Psoas muscle (tissue), 8 donors: ENCODE measurements around the gene HCN4. TPM values are rescaled to one million over a fixed set of nuclear protein-coding genes. Genes with fewer than 3 reads are reported as not detected.

Source experiments
- ATAC-seq, 4 donors: fragments of 200-7000 bp; cut with Tn5 transposase; one replicate each; pipeline ENCODE4 v1.9.1; 2020; ENCODE audit warnings: moderate library complexity in 3 of 4, mild to moderate bottlenecking in 2 of 4
- DNase-seq, 2 donors: peaks; one replicate each; pipeline ENCODE4 v3.0.0-alpha.2; 2020
- H3K27ac ChIP-seq: fragments of 200-600 bp; one replicate; pipeline ENCODE4 v1.8.0; 2022
- H3K27me3 ChIP-seq, 3 donors: fragments of 200-600 bp in 1 of 3; one replicate each; pipeline versions ENCODE4 v1.6.1 to v1.8.0; 2013 to 2022; ENCODE audit warnings: low read length in 2 of 3, mild to moderate bottlenecking in 2 of 3, moderate library complexity in 1 of 3; ENCODE audit not compliant: insufficient read depth in 3 of 3
- H3K36me3 ChIP-seq, 2 donors: fragments of 200-600 bp in 1 of 2; one replicate each; pipeline versions ENCODE4 v1.6.1 to v1.8.0; 2013 to 2022; ENCODE audit warnings: low read depth in 1 of 2, mild to moderate bottlenecking in 1 of 2, moderate library complexity in 1 of 2; ENCODE audit not compliant: insufficient read depth in 1 of 2
- H3K4me1 ChIP-seq: fragments of 200-600 bp; one replicate; pipeline ENCODE4 v1.8.0; 2022
- H3K4me3 ChIP-seq: fragments of 200-600 bp; one replicate; pipeline ENCODE4 v1.8.0; 2022; ENCODE audit warnings: mild to moderate bottlenecking
- H3K9me3 ChIP-seq: fragments of 200-600 bp; one replicate; pipeline ENCODE4 v1.8.0; 2022
- WGBS, 3 donors: extraction: QIAGEN DNeasy Blood & Tissue Kit; methylation state at CpG; one replicate each; pipeline versions ENCODE4 v1.1.6 to v1.1.7; 2013; 5-methylcytosine and 5-hydroxymethylcytosine counted together
- intact Hi-C, 2 donors: fragments of 100-400 bp; cut with DNase I; formaldehyde crosslinking; loops; one replicate each; pipeline versions ENCODE4 v1.11.0 to v1.14.2; 2022
- polyA plus RNA-seq, 3 donors: library from polyadenylated mRNA; stranded (reverse); fragments of 200-250 nt; gene quantifications; one replicate each; pipeline ENCODE4 v1.2.3, GENCODE V29; 2013
- total RNA-seq, 4 donors: library from RNA; stranded (reverse); fragmentation: NEBNext Ultra II Directional in 2 of 4; extraction: Animal tissue kit (Norgen Biotek cat#: 25700) in 2 of 4; gene quantifications; one replicate each; pipeline versions ENCODE4 v1.2.1 to v1.2.4, GENCODE V29; 2021 to 2023
- TF ChIP-seq, protein P1 (sequence below): fragments of 200-600 bp; IDR thresholded peaks from one replicate; pipeline ENCODE4 v1.8.0; 2022; ENCODE audit warnings: antibody characterized with exemption
- donor health status: healthy with polysubstance abuse.
- donor health status: DM: no; HTN: no; CAD: no; lungs with moderate emphysema.
- donor health status: Bipolar disorder and iron deficiency.
- donor health status: healthy.
- donor health status: DM: yes; HTN: yes; CAD: no.
- donor health status: DM: no; HTN: no; CAD: no.
- donor health status: DM: no; HTN: no; CAD: no.
- donor health status: DM: yes; HTN: yes; CAD: no.

The HCN4 gene
- total and polyA plus RNA-seq, 7 donors, result not detected

GRCh38 chr15:73324496-73325170 lies 44.1 kb downstream of the HCN4 start:
- no peak overlapping the region for H3K4me3 ChIP-seq
- ATAC-seq (no peak), DNase-seq (peak in 1 of 2 donors; percentile 40)
- TF ChIP-seq, protein P1, sequence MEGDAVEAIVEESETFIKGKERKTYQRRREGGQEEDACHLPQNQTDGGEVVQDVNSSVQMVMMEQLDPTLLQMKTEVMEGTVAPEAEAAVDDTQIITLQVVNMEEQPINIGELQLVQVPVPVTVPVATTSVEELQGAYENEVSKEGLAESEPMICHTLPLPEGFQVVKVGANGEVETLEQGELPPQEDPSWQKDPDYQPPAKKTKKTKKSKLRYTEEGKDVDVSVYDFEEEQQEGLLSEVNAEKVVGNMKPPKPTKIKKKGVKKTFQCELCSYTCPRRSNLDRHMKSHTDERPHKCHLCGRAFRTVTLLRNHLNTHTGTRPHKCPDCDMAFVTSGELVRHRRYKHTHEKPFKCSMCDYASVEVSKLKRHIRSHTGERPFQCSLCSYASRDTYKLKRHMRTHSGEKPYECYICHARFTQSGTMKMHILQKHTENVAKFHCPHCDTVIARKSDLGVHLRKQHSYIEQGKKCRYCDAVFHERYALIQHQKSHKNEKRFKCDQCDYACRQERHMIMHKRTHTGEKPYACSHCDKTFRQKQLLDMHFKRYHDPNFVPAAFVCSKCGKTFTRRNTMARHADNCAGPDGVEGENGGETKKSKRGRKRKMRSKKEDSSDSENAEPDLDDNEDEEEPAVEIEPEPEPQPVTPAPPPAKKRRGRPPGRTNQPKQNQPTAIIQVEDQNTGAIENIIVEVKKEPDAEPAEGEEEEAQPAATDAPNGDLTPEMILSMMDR, result no peak
- 91 to 95% (median 93%) methylated on average over 16 of the region's 16 CpGs for WGBS, 3 donors
- no peak overlapping the region for H3K27ac ChIP-seq
- intact Hi-C loops, result no loop called here
- no peaks in the 10 kb centered on the region for H3K9me3 ChIP-seq
- no peaks in the 10 kb centered on the region for H3K4me1 ChIP-seq
- H3K27me3 ChIP-seq, result peaks cover 0 to 10% (median 4%) of the 10 kb centered on the region in 3 donors
- H3K36me3 ChIP-seq, result no peaks in the 10 kb centered on the region

- H3K27me3 ChIP-seq, result peaks cover 0 to 10% (median 10%) of the 10 kb centered on the region in 3 donors
- TF ChIP-seq, protein P1, result no peak
- no peak for ATAC-seq
- no peak for DNase-seq
- no peak overlapping the region for H3K27ac ChIP-seq
- H3K4me1 ChIP-seq, result no peaks in the 10 kb centered on the region
- no peaks in the 10 kb centered on the region for H3K36me3 ChIP-seq
- no peaks in the 10 kb centered on the region for H3K9me3 ChIP-seq
- 93 to 99% (median 94%) methylated on average over 14 to 16 of the region's 16 CpGs for WGBS, 3 donors
- H3K4me3 ChIP-seq, result no peak overlapping the region
- intact Hi-C loops, result no loop called here
Measured at GRCh38 chr15:73323956-73324355, 44.8 kb downstream of the HCN4 start.

DNA sequence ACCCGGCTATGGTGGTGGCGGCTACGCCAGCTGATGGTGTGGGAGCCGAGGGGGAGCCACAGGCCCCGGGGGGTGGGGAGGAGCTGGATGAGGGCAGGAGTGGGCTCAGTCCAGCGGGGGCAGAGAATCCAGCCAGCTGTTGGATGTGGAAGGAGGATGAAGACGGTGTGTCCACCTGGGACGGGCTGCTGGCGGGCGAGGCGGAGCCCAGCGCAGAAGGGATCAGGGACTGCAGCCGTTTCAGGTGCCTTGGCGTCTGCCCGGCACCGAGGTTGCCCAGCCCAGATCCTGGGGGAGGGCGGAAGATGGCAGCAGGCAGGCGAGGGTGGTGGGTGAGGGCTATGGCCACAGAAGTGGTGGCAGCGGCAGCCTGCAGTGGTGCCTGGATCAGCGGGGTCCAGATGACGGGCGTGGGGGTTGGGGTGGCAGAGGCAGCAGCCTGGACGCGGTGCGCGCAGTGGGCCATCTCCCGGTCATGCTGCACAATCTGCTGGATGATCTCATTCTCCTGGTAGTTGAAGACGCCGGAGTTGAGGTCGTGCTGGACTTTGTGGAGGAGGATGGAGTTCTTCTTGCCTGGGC lies 45.3 kb downstream of the HCN4 start:
- no peaks in the 10 kb centered on the region for H3K36me3 ChIP-seq
- DNase-seq (no peak), ATAC-seq (no peak)
- no peaks in the 10 kb centered on the region for H3K9me3 ChIP-seq
- 88 to 90% (median 89%) methylated on average over 30 of the region's 30 CpGs for whole genome bisulfite sequencing, 3 donors
- H3K4me1 ChIP-seq, result no peaks in the 10 kb centered on the region
- H3K27me3 ChIP-seq, result peaks cover 0 to 15% (median 10%) of the 10 kb centered on the region in 3 donors
- no peak overlapping the region for H3K27ac ChIP-seq
- intact Hi-C loops, result no loop called here
- no peak overlapping the region for H3K4me3 ChIP-seq
- TF ChIP-seq, protein P1, result no peak

GRCh38 chr15:73322665-73323373 lies 45.9 kb downstream of the HCN4 start:
- TF ChIP-seq, protein P1, result no peak
- DNase-seq (no peak), ATAC-seq (no peak)
- intact Hi-C loops, result no loop called here
- Histone ChIP-seq H3K36me3 (no peaks in the 10 kb centered on the region), H3K9me3 (no peaks in the 10 kb centered on the region), H3K27me3 (peaks cover 0 to 15% (median 10%) of the 10 kb centered on the region in 3 donors), H3K27ac (no peak overlapping the region), H3K4me3 (no peak overlapping the region), H3K4me1 (no peaks in the 10 kb centered on the region)
- 78 to 86% (median 79%) methylated on average over 28 to 38 of the region's 38 CpGs for WGBS, 3 donors
